ENCODE results near the gene ASF1B.

GRCh38 chr19:14156971-14157717, 20.8 kb upstream of the ASF1B start:
- TF ChIP-seq CTCF (IDR thresholded peaks at IDR 0.05), result no peak
- TF ChIP-seq POLR2AphosphoS5 (IDR thresholded peaks at IDR 0.05), result no peak
- no peak for TF ChIP-seq POLR2A (IDR thresholded peaks at IDR 0.05)

Measured in prostate gland (tissue), 2 donors.